Left ventricle myocardium inferior (tissue), 1 donor: ENCODE measurements around the gene USP17L28. TPM values are rescaled to one million over a fixed set of nuclear protein-coding genes. Genes with fewer than 3 reads are reported as not detected.
A peak's percentile ranks its signal among the peaks of the same experiment; 100 is the strongest.
"Not testable (repeated sequence)": the region's sequence is repeated elsewhere in the genome, so short reads cannot be mapped to it uniquely, and the experiment has no call there.

Source experiments
- DNase-seq: peaks from one replicate; pipeline ENCODE4 v3.0.0-alpha.2; 2020
- H3K27ac ChIP-seq: fragments of 200-600 bp; replicated peaks from 2 replicates; pipeline ENCODE4 v1.8.0; 2021
- H3K27me3 ChIP-seq: fragments of 200-600 bp; 2 replicates; pipeline ENCODE4 v1.8.0; 2021; ENCODE audit warnings: low read depth
- H3K36me3 ChIP-seq: fragments of 200-600 bp; 2 replicates; pipeline ENCODE4 v1.8.0; 2021
- H3K4me1 ChIP-seq: fragments of 200-600 bp; 2 replicates; pipeline ENCODE4 v1.8.0; 2021
- H3K4me3 ChIP-seq: fragments of 200-600 bp; 2 replicates; pipeline ENCODE4 v1.8.0; 2021; ENCODE audit warnings: mild to moderate bottlenecking, moderate library complexity
- H3K9me3 ChIP-seq: fragments of 200-600 bp; replicated peaks from 2 replicates; pipeline ENCODE4 v1.8.0; 2021
- intact Hi-C: fragments of 100-400 bp; cut with micrococcal nuclease; formaldehyde crosslinking; loops from one replicate; pipeline ENCODE4 v1.11.0; 2022
- total RNA-seq: library from RNA; stranded (reverse); fragmentation: NEBNext Ultra II Directional; extraction: Animal tissue kit (Norgen Biotek cat#: 25700); gene quantifications from one replicate; pipeline ENCODE4 v1.2.1, GENCODE V29; 2021
- TF ChIP-seq, protein P1 (sequence below): fragments of 200-600 bp; IDR thresholded peaks from 2 replicates; pipeline ENCODE4 v1.8.0; 2021; ENCODE audit warnings: antibody characterized with exemption, mild to moderate bottlenecking, borderline replicate concordance
- donor health status: DM: no; HTN: yes; CAD: no; lungs with severe emphysema.

USP17L28 gene
- total RNA-seq, 1 donor from 2014 or later, result not detected

DNA sequence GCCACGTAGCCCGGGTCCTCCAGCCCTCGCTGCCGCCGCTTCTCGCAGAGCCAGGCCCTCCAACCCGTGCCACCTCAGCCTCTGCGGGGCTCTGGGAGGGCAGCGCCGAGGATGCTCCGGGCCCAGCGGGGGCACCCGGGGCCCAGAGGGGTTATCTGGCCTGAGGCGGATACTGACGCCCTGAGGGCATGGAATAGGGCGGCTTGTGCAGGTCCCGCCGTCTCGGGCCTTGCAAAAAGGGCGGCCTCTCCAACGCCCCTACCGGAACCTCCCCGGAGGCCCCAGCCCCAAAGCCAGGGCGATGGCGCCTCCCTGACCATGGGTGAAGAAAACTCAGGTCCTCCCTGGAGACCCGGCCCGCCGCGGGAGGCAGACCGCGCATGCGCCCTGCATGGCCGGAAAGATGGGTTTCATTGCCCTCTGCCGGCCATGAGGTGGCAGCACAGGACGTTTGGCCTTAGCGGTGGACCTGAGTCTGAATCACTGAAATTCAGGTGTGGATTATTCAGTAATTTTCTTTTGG lies 32.4 kb downstream of the USP17L28 start:
- H3K9me3 ChIP-seq, intact Hi-C loops, H3K27me3 ChIP-seq, H3K36me3 ChIP-seq, H3K4me1 ChIP-seq, H3K27ac ChIP-seq: not testable (repeated sequence)
- peak overlapping the region; percentile 62 for H3K4me3 ChIP-seq
- DNase-seq, result peak; percentile 53
- TF ChIP-seq, protein P1, sequence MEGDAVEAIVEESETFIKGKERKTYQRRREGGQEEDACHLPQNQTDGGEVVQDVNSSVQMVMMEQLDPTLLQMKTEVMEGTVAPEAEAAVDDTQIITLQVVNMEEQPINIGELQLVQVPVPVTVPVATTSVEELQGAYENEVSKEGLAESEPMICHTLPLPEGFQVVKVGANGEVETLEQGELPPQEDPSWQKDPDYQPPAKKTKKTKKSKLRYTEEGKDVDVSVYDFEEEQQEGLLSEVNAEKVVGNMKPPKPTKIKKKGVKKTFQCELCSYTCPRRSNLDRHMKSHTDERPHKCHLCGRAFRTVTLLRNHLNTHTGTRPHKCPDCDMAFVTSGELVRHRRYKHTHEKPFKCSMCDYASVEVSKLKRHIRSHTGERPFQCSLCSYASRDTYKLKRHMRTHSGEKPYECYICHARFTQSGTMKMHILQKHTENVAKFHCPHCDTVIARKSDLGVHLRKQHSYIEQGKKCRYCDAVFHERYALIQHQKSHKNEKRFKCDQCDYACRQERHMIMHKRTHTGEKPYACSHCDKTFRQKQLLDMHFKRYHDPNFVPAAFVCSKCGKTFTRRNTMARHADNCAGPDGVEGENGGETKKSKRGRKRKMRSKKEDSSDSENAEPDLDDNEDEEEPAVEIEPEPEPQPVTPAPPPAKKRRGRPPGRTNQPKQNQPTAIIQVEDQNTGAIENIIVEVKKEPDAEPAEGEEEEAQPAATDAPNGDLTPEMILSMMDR, result peak; percentile 74

DNA sequence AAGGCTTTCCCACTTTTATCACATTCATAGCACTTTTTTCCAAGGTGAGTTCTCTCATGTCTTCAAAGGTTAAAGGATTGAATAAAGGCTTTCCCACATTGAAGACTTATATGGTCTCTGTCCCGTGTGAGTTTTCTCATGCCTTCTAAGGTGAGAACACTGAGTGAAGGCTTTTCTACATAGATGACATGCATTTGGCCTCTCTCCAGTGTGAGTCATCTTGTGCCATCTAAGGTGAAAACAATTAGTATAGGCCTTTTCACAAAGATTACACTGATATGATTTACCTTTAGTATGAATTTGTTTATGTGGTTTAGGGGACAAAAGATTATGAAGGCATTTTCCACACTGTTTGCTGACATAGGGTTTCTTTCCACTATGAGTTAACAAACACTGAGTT lies 35.4 kb downstream of the USP17L28 start:
- intact Hi-C loops, result no loop called here
- DNase-seq, result no peak
- H3K9me3 ChIP-seq, result no peaks in the 10 kb centered on the region
- H3K27ac ChIP-seq, result no peak overlapping the region
- TF ChIP-seq, protein P1, result no peak
- H3K36me3 ChIP-seq, result no peaks in the 10 kb centered on the region
- H3K27me3 ChIP-seq, result peaks cover 4% of the 10 kb centered on the region
- no peak overlapping the region for H3K4me3 ChIP-seq
- H3K4me1 ChIP-seq, result peaks cover 6% of the 10 kb centered on the region

DNA sequence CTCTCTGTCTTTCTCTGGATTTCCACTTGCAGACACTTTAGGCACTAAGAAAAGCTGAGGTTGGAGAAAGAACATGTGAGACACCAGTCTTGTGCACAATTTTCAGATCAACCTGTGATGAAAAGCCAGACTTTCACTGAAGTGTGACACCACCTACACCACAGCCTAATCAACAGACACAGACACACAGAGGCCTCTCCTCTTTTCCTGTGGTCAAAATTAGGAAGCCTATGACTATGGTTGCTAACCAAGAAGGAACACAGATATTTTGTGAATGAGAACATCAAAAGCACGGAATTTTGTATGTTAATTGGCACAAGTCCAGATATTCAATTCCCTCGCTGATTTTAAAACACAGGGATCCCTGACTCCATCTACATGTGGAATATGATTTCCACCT lies 40.3 kb downstream of the USP17L28 start:
- H3K36me3 ChIP-seq, DNase-seq, H3K4me1 ChIP-seq, H3K27ac ChIP-seq, intact Hi-C loops, H3K9me3 ChIP-seq, H3K4me3 ChIP-seq: not testable (repeated sequence)
- H3K27me3 ChIP-seq, result peaks cover 11% of the 10 kb centered on the region

Other genes with a start within 250 kb of the USP17L28 start
- gene FAM90A26, start 178.5 kb upstream of the USP17L28 start, total RNA-seq, result not detected
- gene USP17L10, start 138.2 kb upstream of the USP17L28 start, total RNA-seq, result not detected
- gene USP17L11, start 133.5 kb upstream of the USP17L28 start, total RNA-seq, result not detected
- gene USP17L12, start 128.7 kb upstream of the USP17L28 start, total RNA-seq, result not detected
- not detected for gene USP17L13, start 124.0 kb upstream of the USP17L28 start, total RNA-seq
- gene USP17L15, start 114.5 kb upstream of the USP17L28 start, total RNA-seq, result not detected
- gene USP17L17, start 105.0 kb upstream of the USP17L28 start, total RNA-seq, result not detected
- gene USP17L18, start 100.3 kb upstream of the USP17L28 start, total RNA-seq, result not detected
- not detected for gene USP17L19, start 95.5 kb upstream of the USP17L28 start, total RNA-seq
- not detected for gene USP17L20, start 90.8 kb upstream of the USP17L28 start, total RNA-seq
- not detected for gene USP17L21, start 86.0 kb upstream of the USP17L28 start, total RNA-seq
- not detected for gene USP17L22, start 81.3 kb upstream of the USP17L28 start, total RNA-seq
- not detected for gene USP17L24, start 23.7 kb upstream of the USP17L28 start, total RNA-seq
- gene USP17L25, start 19.0 kb upstream of the USP17L28 start, total RNA-seq, result not detected
- gene USP17L26, start 14.2 kb upstream of the USP17L28 start, total RNA-seq, result not detected
- not detected for gene USP17L5, start 9.5 kb upstream of the USP17L28 start, total RNA-seq
- not detected for gene USP17L27, start 4.7 kb upstream of the USP17L28 start, total RNA-seq
- gene USP17L29, start 4.7 kb downstream of the USP17L28 start, total RNA-seq, result not detected
- gene USP17L30, start 14.2 kb downstream of the USP17L28 start, total RNA-seq, result not detected
- not detected for gene DEFB131A, start 95.5 kb downstream of the USP17L28 start, total RNA-seq